Aorta (tissue), 5 donors: ENCODE measurements around the gene SPRED2. TPM values are rescaled to one million over a fixed set of nuclear protein-coding genes. Genes with fewer than 3 reads are reported as not detected.

Experiments
- ATAC-seq: fragments of 200-7000 bp; cut with Tn5 transposase; one replicate; pipeline ENCODE4 v1.9.1; 2022; ENCODE audit warnings: moderate library complexity; ENCODE audit not compliant: low FRiP score
- DNase-seq, 2 donors: peaks; one replicate each; pipeline ENCODE4 v3.0.0-alpha.2; 2020
- H3K27ac ChIP-seq, 2 donors: one replicate each; pipeline ENCODE4 v1.5.1; 2013; ENCODE audit warnings: low read length in 2 of 2, mild to moderate bottlenecking in 2 of 2, moderate library complexity in 2 of 2, control low read depth in 1 of 2, inconsistent platforms in 1 of 2, low read depth in 1 of 2
- H3K27me3 ChIP-seq, 2 donors: one replicate each; pipeline ENCODE4 v1.6.1; 2013; ENCODE audit warnings: control low read depth in 1 of 2, low read length in 1 of 2, mild to moderate bottlenecking in 1 of 2, moderate library complexity in 1 of 2; ENCODE audit not compliant: insufficient read depth in 2 of 2, control insufficient read depth in 1 of 2
- H3K36me3 ChIP-seq, 2 donors: one replicate each; pipeline ENCODE4 v1.6.1; 2013; ENCODE audit warnings: control low read depth in 1 of 2, low read length in 1 of 2, mild to moderate bottlenecking in 1 of 2; ENCODE audit not compliant: insufficient read depth in 2 of 2, control insufficient read depth in 1 of 2
- H3K4me1 ChIP-seq, 2 donors: one replicate each; pipeline ENCODE4 v1.6.1; 2013; ENCODE audit warnings: low read length in 2 of 2, control low read depth in 1 of 2, mild to moderate bottlenecking in 1 of 2, moderate library complexity in 1 of 2; ENCODE audit not compliant: insufficient read depth in 2 of 2, control insufficient read depth in 1 of 2
- H3K4me3 ChIP-seq, 2 donors: one replicate each; pipeline ENCODE4 v1.5.1; 2013; ENCODE audit warnings: low read length in 2 of 2, control low read depth in 1 of 2, mild to moderate bottlenecking in 1 of 2
- H3K9me3 ChIP-seq: one replicate; pipeline ENCODE4 v1.6.1; 2013; ENCODE audit warnings: mild to moderate bottlenecking, low read length; ENCODE audit not compliant: control insufficient read depth
- WGBS, 2 donors: extraction: QIAGEN DNeasy Blood & Tissue Kit; methylation state at CpG; one replicate each; pipeline ENCODE4 v1.1.7; 2013; 5-methylcytosine and 5-hydroxymethylcytosine counted together
- intact Hi-C, 2 donors: fragments of 100-400 bp; cut with DNase I; formaldehyde crosslinking; loops; one replicate each; pipeline versions ENCODE4 v1.14.2 to v1.15.0; 2022
- polyA plus RNA-seq, 2 donors: library from polyadenylated mRNA; stranded (reverse); fragments of 200-250 nt; gene quantifications; one replicate each; pipeline ENCODE4 v1.2.3, GENCODE V29; 2013
- total RNA-seq, 2 donors: library from RNA; stranded (reverse); fragmentation: NEBNext Ultra II Directional; extraction: Animal tissue kit (Norgen Biotek cat#: 25700); gene quantifications; one replicate each; pipeline ENCODE4 v1.2.1, GENCODE V29; 2021
- donor health status: healthy with polysubstance abuse.
- donor health status: Bipolar disorder and iron deficiency.
- donor health status: DM: no; HTN: no; CAD: no.
- donor health status: DM: no; HTN: no; CAD: no.
- donor health status: DM: yes; HTN: yes; CAD: no.

The SPRED2 gene
- total and polyA plus RNA-seq, 4 donors: 9.9 to 38.3 (median 28.1) TPM

- no peaks in the 10 kb centered on the region for H3K36me3 ChIP-seq
- ATAC-seq (no peak), DNase-seq (no peak)
- H3K4me1 ChIP-seq: no peaks in the 10 kb centered on the region
- no peak overlapping the region for H3K27ac ChIP-seq
- intact Hi-C loops: loop anchor here (5.0 to 10.0 kb wide), 2 partner anchors 166 to 303 kb away; partner anchors contain the start of gene SPRED2 (in 1 of the 2)
- H3K9me3 ChIP-seq: no peaks in the 10 kb centered on the region
- H3K4me3 ChIP-seq: no peak overlapping the region
- 68 to 75% methylated on average over 4 of the region's 4 CpGs for WGBS, 2 donors
- no peaks in the 10 kb centered on the region for H3K27me3 ChIP-seq
These were observed 163.4 kb downstream of the SPRED2 start for GRCh38 chr2:65268957-65269356.

DNA sequence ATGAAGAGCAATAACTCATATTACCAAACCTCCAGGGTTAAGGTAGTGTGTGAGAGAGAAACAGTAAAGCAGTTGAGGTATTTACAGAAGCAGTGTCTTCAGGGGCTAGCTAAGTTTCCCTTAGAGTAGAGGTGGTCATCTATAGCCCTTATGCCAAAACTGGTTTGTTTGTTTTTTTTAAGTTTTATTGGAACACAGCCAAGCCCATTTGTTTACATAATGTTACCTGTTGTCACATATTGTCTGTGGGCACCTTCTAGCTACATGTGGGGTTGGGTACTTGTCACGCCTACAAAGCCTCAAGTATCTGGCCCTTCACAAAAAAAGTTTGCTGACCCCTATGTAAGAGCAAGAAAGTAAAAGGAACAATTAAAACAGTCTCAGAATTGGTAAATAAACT is 165.4 kb downstream of the SPRED2 start:
- Histone ChIP-seq H3K9me3 (no peaks in the 10 kb centered on the region), H3K4me1 (no peaks in the 10 kb centered on the region), H3K27me3 (no peaks in the 10 kb centered on the region), H3K36me3 (no peaks in the 10 kb centered on the region), H3K4me3 (no peak overlapping the region), H3K27ac (no peak overlapping the region)
- DNase-seq (no peak), ATAC-seq (no peak)
- intact Hi-C loops: loop anchor here (5.0 to 10.0 kb wide), 2 partner anchors 168 to 305 kb away; partner anchors contain the start of gene SPRED2 (in 1 of the 2)
- 98 to 100% methylated on average over 1 of the region's 1 CpG for WGBS, 2 donors

GRCh38 chr2:65265671-65266045 is 166.7 kb downstream of the SPRED2 start:
- Histone ChIP-seq H3K4me1 (no peaks in the 10 kb centered on the region), H3K4me3 (no peak overlapping the region), H3K27ac (no peak overlapping the region), H3K9me3 (no peaks in the 10 kb centered on the region), H3K27me3 (no peaks in the 10 kb centered on the region), H3K36me3 (no peaks in the 10 kb centered on the region)
- ATAC-seq (no peak), DNase-seq (no peak)
- intact Hi-C loops: loop anchor here (2.0 to 10.0 kb wide), 4 partner anchors 169 to 307 kb away; partner anchors contain the start of gene SPRED2 (in 1 of the 2)

- no peak for DNase-seq
- H3K9me3 ChIP-seq: no peaks in the 10 kb centered on the region
- no peaks in the 10 kb centered on the region for H3K36me3 ChIP-seq
- H3K4me1 ChIP-seq: no peaks in the 10 kb centered on the region
- intact Hi-C loops: loop anchor here (2.0 to 10.0 kb wide), 4 partner anchors 170 to 307 kb away; partner anchors contain the start of gene SPRED2 (in 1 of the 2)
- H3K4me3 ChIP-seq: no peak overlapping the region
- peak; percentile 68 for ATAC-seq
- WGBS, 2 donors: 39 to 40% methylated on average over 8 of the region's 8 CpGs
- H3K27ac ChIP-seq: no peak overlapping the region
- H3K27me3 ChIP-seq: no peaks in the 10 kb centered on the region
These were observed 167.4 kb downstream of the SPRED2 start for GRCh38 chr2:65264821-65265670.

DNA sequence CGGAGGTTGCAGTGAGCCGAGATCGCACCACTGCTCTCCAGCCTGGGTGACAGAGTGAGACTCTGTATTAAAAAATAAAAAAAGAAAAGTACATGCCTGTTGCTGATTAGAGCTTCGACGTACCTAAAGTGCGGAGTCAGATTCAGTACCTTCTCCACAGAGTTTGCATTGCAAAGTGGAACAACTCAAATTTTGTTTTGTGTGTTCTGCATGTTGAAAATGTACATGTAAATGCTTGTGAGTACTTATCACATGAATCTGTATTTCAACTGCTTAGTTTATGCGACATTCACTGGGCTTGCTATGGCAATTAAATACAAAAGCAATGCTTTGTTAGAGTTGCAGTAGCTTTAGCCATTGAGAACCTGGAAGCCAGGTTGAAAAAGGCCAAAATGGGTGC is 168.4 kb downstream of the SPRED2 start:
- WGBS, 2 donors: 94 to 95% methylated on average over 7 of the region's 7 CpGs
- Histone ChIP-seq H3K4me3 (no peak overlapping the region), H3K27ac (no peak overlapping the region), H3K4me1 (no peaks in the 10 kb centered on the region), H3K36me3 (no peaks in the 10 kb centered on the region), H3K9me3 (no peaks in the 10 kb centered on the region), H3K27me3 (no peaks in the 10 kb centered on the region)
- ATAC-seq (no peak), DNase-seq (no peak)
- intact Hi-C loops: loop anchor here (2.0 to 10.0 kb wide), 3 partner anchors 171 to 289 kb away; partner anchors contain the start of gene SPRED2 (in 1 of the 2)

DNA sequence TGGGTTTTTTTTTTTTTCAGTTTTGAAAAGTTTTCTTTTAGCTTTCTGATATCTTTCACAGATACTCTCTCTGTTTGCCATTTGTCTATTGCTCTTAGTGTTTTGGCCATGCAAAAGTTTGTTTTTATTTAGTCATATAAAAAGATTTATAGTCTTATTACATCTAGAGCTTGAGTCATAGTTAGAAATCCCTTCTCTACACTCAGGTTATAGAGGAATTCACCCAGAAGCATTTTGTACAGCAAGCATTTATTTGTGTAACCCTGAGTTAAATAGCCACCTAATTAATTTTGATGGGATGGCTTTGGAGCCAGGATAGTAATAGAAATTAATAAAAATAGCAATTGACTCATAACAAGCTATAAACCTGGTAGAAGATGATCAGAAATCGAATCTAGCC is 169.1 kb downstream of the SPRED2 start:
- WGBS, 2 donors: 95 to 100% methylated on average over 1 of the region's 1 CpG
- no peaks in the 10 kb centered on the region for H3K9me3 ChIP-seq
- ATAC-seq (no peak), DNase-seq (no peak)
- H3K27me3 ChIP-seq: no peaks in the 10 kb centered on the region
- H3K4me3 ChIP-seq: no peak overlapping the region
- no peaks in the 10 kb centered on the region for H3K4me1 ChIP-seq
- H3K27ac ChIP-seq: no peak overlapping the region
- H3K36me3 ChIP-seq: no peaks in the 10 kb centered on the region
- intact Hi-C loops: loop anchor here in 1 of 2 donors (10.0 kb wide), 1 partner anchor 172 kb away; the partner anchor contains the start of gene SPRED2

- Histone ChIP-seq H3K4me1 (no peaks in the 10 kb centered on the region), H3K9me3 (no peaks in the 10 kb centered on the region), H3K27ac (no peak overlapping the region), H3K36me3 (no peaks in the 10 kb centered on the region), H3K4me3 (no peak overlapping the region), H3K27me3 (no peaks in the 10 kb centered on the region)
- WGBS, 2 donors: 77 to 78% methylated on average over 3 of the region's 3 CpGs
- DNase-seq (no peak), ATAC-seq (no peak)
- intact Hi-C loops: loop anchor here (2.0 to 10.0 kb wide), 2 partner anchors 173 to 291 kb away; partner anchors contain the start of gene SPRED2 (in 1 of the 2)
These were observed 170.7 kb downstream of the SPRED2 start for GRCh38 chr2:65261676-65262075.
